GM03348 (cell line): ENCODE data around the gene TARBP2.
A peak's percentile ranks its signal among the peaks of the same experiment; 100 is the strongest.

Experiments used
- DNase-seq: peaks from one replicate; pipeline ENCODE4 v3.0.0; 2012; ENCODE audit warnings: low spot score

TARBP2 gene

DNA sequence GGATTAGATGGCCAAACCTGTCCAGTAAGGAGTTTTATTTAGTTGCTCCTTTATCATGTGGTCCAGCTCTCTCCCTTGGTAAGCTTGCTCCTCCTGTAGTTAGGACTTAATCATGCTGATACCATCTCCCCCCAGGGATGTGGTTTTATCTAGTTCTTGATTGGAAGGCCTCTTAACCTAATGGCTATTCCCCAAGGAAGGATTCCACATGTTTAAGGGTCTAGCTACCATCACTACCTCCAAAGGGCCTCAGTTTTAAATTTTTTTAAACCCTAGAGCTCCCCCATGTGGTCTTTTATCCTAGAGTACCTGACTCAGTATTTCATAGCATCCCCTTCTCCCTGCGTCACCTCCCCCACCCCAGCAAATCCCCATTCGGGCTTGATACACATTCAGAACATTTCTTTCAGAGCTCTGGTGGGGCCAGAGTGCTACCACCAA lies 24.3 kb upstream of the TARBP2 start:
- DNase-seq = no peak

DNA sequence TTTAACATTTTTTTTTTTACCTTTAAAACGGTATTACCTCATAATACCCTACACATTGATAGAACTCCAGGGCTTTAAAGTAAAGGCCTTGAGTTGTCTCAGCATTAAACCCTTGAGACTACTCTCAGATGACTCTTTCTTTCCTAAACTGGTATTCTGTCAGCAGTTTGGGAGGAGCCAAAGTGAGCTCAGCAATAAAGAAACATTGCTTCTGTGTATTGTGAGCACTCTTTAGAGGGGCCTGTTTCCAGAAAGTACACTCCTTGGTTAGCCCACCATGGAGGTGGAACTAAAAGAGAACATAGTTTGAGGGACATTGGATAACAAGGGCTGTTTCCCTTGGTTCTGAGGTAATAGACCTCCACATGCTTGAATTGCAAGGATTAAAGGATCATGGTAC lies 22.2 kb upstream of the TARBP2 start:
- no peak for DNase-seq

DNA sequence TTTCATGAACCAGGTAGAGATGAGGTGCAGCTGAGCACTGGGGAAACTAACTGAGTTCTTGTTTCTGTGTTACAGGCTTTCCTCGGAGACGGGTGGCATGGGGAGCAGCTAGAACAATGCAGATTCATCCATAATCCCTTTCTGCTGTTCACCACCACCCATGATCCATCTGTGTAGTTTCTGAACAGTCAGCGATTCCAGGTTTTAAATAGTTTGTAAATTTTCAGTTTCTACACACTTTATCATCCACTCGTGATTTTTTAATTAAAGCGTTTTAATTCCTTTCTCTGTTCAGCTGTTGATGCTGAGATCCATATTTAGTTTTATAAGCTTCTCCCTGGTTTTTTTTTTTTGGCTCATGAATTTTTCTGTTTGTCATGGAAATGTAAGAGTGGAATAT lies 21.8 kb upstream of the TARBP2 start:
- no peak for DNase-seq

DNA sequence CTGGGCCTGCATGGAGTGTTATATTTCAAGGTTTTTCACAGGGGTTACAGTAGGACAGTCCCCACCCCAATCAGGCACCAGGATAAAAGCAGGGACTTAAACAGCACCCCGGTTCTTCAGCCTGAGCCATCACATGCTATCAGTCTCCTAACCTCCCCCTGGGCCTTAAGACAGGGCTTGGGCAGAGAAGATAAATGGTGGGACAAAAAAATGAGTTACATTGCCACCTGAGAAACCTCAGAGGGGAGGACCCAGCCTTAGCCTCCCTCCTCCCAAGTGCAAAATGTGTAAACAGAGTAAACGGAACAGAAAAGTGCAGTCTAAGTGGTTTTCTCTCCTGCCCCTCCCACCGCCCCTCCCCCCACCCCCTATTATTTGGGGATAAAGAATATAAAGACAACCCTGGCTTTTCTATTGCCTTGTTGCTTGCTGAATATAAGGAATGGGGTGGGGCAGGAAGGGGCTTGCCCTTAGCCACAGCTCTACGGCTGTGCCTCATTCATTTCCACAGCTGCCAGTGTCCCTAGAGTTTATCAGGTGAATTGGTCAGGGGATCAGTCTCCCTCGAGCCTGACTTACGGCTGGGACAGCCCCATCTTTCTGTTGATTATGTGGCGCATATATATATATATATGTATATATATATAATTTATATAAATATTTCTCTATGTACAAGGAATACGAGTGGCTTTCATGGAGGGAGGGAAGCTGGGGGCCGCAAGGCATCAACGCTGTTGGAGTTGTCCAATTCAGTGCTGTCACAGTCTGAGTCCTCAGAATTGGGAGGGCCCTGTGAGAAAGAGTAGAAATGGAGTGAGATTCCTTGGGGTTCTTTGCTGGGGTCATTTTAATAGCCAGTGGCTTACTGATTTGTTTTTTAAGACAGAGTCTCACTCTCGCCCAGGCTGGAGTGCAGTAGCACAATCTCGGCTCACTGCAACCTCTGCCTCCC lies 20.3 kb upstream of the TARBP2 start:
- no peak for DNase-seq

DNA sequence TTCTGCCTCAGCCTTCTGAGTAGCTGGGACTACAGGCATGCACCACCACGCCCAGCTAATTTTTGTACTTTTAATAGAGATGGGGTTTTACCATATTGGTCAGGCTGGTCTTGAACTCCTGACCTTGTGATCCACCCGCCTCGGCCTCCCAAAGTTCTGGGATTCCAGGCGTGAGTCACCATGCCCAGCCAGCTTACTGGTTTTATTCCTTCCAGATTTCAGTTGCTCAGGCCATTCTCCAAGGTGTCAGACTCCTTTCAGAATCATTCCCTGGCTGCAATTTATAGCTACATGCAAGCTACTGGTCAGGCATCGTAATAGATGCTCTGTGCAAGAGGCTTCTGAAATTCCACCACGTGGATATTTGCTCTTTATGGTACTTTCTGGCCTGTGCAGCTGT lies 19.6 kb upstream of the TARBP2 start:
- DNase-seq = peak; percentile 54

DNA sequence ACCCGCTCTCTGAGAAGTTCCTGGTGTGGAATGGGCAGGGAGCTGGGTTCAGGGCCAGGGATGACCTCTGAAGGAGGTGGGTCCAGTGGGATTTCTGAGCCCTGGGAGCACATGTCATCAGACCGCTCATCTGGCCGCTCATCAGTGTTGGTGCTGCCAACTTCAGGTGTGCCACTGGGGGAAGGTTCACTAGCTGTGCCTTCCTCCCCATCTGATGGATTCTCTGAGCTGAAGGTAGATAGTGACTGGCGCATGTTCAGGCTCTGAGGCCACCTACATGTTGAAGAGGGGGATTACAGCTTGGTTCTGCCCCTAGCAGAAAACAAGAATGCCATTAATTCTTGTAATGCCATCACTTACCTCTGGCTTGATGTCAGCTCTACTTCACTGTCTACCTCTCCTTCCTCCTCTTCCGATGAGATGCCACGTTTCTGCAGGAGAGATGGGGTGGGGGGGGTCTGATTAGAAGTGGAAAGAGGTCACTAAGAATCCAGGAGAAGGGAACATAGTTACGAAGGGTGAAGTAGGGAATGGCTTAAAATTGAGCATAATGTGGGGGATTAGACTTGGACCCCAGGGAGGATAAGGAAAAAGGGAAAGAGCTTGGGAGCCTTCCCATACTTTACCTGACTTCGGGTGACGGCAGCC lies 19.0 kb upstream of the TARBP2 start:
- DNase-seq = no peak

DNA sequence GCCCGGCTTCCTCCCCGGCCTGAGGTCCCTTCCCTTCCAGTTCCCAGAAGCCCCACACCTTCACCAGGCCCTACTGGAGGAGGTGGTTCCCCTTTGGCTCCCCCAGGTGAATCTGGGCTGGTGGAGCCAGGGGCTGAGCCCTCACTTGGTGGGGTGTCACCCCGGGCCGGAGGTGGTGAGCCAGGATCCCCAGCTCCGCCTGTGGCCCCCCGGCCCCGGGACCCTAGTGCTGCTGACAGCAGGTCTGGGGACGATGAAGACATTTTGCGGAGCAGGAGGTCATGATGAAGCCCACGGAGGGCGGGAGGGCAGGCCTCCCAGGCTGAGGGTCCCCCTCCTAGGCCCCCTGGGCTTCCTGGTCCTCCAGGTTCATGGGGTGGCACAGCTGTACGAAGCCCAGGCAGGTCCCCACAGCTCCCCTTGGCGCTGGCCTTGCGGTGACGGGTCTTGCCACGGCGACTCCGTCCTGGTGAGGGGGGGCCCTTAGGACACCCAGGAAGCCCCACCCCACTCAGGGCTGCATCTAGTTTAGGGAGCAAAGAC lies 18.4 kb upstream of the TARBP2 start:
- DNase-seq = no peak

DNA sequence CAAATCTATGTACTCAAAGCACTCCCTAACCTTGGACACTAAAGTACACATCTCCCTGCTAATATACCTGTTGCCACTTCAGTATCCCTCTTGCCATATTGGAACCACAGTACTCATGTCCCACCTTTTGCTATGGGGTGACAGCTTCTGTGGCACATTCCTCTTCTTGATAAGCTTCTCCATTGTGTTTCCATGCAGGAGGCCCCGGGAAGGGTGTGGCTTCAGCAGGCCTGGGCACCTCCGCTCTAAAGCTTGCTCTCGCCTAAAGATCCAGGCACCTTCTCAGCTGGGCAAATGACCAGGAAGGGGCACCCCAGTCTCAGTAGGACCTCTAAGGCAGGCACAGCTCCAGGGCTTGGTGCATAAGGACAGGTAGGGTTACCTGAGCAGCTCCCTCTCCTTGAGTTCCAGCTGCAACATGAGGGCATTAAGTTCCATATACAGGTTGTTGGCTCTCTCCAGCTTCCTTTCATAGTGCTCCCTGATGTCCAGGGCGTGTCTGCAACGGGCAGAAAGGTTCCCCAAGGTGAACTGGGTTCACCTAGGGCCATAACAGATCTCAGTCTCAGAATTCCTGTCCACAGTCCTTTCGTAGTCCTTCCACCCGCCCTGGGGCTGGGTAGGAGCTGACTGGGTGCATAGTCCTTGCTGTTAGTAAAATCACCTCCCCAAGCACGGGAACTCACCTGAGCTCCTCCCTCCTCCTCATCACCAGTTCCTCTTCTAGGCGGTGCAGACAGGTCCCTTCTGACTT lies 17.7 kb upstream of the TARBP2 start:
- no peak for DNase-seq

DNA sequence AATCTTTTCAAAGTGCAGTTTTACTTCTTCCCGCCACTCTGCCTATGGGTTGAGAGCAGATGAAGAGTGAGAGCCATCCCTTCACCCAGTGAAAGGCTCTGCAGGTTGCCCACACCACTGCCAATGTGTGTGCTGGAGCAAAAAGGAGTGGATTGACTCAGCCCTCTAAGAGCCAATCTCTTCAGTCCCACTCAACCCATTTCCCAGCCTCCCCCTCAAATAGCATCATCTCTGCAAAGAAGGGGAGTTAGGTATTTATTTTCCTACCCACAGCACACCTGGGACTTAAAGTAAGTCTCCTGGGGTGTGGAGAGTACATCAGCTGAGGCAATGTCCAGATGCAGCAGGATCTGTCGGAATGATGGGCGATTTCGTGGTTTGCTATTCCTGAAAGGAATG lies 17.1 kb upstream of the TARBP2 start:
- DNase-seq = no peak

DNA sequence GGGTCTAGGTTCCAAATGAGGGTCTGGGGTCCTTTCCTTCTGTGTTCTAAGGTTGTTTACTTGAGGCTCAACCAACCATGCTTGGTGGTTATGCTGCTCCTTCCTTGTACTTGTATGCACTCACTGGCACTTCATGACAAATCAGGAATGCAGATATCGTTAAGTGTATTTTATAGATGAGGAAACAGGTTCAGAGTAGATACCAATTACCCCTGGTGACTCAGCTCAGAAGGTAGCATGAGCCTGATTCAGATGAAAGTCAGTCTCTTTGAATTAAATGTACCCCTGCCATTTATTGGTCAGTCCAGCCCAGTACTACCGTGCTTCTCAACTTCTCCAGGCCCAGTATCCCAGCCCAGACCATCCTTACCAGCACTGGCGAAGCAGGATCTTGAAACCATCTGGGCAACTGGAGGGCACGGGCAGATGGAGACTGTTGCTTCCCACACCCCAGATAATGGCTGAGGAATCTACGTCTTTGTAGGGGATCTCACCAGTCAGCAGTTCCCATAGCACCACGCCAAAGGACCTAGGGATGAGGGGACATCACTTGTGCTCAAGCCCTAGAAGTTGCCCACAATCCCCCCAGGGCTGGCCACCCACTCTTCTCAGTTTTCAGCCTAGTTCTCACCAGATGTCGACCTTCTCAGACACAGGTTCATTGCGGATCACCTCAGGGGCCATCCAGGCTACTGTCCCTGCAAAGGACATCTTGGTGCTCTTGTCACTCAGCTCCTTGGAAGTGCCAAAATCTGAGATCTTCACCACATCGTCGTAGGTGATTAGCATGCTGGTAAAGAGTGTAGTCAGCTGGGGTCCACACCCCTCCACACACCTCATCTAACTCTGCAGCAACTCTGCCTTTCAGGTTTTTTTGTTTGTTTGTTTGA lies 16.2 kb upstream of the TARBP2 start:
- DNase-seq = no peak

DNA sequence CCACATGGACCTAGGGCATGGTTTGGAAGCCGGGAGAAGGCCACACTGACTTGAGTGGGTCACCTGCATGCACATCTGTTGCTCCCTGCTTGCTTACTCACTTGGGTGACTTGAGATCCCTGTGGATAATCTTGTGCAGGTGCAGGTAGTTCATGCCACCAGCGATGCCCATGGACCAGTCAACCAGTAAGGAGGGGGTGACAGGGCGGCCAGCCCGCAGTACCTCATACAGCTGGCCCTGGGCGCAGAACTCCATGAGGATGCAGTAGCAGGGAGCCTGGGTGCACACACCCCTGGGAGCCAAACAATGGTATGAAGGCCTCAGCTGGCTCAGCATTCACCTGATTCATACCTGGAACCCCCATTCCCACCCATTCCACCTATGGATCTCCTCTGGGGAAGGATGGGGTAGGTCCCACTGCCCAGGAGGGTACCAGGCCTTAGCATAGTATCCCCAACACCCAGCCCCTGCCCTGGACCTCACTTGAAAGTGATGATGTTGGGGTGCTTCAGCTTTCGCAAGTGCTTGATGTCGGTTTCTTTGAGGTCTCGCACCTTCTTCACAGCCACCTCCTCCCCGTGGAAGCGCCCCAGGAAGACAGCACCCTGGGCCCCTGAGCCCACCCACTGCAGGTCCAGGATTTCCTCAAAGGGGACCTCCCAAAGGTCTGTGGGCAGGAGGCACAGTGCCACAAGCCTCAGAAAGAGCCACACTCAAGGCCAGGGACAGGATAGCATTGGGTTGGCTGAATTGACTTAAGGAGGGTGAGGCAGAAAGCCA lies 14.9 kb upstream of the TARBP2 start:
- no peak for DNase-seq

DNA sequence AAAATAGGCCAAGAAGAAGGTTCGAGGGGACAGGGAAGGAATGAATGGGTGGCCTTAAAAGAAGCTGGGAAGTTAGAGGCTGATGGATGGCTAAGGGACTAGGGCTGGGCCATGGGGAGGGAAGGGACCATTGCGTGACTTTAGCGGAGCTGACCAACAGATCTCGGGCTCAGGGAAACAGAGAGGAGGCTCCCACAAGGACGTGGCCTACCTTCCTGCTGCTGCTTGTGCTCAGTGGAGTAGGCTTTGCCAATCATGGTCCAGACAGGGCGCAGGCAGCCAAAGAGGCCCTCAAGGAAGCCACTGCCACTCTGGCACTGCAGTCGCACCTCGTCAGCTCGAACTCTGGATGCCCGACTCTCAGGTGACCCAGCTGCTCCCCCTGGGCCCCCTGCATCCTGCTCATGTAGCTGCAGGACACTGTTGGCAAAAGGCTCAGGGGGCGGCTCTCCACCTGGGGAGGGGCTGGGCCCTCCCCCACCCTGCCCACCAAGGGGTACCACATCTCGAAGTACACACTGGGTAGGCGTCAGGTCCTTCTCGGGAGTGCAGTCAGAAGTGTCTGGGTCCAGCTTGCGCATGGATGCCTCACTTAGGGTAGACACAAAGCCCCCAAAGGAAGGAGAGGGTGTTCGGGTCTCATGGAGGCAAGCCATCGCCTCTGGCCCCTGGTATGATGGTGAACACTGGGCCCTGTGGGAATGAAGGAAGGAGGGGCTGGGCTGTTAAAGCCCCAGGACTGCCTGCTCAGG lies 14.2 kb upstream of the TARBP2 start:
- no peak for DNase-seq

DNA sequence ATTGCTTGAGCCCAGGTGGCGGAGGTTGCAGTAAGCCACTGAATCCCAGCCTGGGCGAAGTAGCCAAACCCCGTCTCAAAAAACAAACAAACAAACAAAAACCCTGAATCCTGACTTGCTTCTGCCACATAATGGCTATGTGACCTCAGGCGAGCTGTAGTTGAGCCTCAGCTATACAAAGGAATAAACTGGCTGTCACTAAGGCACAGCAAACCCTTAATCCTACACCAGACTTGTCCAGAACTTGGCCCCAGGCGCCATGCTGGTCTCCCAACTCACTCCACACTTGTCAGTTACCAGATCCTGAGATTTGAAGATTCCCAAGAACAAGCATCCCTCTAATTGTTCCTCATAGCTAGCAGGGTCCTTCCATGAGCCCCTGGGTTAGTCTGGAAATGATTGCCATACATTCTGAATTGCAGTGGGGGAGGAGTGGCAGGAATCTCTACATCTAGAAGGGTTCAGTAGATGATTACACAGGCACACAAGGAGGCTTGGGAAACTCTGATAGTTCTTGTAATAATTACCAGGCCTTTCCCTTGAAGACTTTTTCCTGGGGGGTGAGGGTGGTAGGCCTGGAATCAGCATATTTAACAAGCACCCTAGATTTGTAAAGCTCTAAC lies 11.7 kb upstream of the TARBP2 start:
- no peak for DNase-seq

DNA sequence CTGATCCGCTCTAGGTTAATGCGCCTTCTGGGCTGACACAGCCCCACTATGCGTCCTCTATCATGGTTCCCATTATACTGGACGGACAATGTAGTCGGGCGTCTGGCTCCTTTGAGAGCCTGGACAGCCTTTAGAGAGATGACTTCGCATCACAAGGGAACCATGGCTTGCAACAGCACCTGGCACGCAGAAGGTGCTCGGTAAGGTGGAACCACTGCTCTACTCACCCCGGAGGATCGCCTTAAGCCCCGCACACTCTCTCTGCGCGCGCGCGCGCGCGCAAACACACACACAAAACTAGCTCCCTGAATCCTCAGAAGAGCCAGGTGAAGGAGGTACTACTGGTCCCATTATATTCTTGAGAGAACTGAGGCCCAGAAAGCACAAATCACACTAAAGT lies 8.9 kb upstream of the TARBP2 start:
- no peak for DNase-seq

DNA sequence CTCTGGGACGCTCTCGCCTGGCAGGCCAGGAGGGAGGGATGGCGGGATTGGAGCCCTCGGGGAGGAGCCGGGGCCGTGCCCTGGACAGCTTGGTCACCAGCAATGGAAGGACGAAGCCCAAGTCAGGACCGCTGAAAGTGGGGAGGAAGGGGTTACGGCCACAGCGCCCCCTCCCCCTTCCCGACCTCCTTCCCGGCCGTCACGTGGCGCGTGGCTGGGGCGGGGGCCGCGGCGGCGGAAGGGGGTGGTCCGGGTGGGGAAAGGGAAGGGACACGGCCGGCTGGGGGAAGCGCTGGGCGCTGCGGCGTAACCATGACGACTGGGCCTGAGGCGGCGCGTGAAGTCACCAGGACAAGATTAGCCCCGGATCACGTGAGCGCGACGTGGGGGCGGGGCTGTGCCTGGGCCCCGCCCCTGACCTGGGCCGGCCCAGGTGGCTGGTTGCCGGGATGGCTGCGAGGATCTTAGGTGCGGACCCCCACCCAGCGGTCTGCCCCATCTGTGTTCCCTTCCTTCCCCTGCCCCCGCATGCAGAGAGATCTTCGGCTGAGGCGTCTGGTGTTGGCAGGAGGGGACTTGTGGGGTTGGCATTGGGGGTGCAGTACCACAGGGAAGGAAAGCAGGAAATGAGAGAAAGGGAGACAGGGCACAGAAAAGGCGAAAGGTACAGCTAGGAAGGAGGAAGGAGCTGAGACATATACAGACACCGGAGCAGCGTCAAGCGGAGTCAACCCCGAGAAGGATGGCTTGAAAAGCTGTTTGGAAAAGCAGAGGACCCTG lies 8.1 kb upstream of the TARBP2 start:
- peak; percentile 93 for DNase-seq

DNA sequence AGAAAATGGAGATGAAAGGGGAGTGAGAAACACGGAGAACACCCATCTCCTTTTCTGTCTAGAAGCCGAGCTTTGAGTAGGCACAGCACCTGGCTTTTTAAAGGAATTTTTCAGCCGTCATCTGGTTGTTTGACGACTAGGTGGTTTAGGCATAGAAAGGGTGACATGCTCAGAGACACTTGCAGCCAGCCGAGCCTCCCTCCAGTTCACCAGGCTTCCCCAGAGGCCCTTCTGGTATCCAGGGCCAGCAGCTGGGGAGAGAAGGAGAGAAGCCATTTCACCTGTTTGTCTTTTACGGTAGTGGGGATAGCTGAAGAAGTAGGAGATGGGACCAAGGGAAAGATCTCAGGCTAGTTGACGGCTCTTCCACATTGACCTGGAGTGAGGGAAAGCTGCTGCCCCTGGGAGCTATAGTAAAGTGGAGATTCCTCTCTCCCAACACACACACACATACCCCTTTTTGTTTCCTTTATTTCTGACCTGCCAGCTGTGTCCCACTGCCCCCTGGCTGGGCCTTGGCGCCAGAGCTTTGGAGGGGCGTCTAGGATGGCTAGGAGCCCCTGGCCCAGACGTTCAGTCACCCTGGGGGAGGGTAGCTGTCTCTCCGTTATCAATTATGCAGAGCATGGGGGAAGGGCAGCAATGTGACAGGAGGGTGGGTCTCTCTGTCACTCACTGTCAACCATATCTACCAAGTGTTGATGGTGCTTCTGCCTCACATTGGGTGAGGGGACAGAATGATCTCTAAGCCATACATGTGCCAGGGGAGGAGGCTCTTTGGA lies 7.3 kb upstream of the TARBP2 start:
- DNase-seq = no peak

DNA sequence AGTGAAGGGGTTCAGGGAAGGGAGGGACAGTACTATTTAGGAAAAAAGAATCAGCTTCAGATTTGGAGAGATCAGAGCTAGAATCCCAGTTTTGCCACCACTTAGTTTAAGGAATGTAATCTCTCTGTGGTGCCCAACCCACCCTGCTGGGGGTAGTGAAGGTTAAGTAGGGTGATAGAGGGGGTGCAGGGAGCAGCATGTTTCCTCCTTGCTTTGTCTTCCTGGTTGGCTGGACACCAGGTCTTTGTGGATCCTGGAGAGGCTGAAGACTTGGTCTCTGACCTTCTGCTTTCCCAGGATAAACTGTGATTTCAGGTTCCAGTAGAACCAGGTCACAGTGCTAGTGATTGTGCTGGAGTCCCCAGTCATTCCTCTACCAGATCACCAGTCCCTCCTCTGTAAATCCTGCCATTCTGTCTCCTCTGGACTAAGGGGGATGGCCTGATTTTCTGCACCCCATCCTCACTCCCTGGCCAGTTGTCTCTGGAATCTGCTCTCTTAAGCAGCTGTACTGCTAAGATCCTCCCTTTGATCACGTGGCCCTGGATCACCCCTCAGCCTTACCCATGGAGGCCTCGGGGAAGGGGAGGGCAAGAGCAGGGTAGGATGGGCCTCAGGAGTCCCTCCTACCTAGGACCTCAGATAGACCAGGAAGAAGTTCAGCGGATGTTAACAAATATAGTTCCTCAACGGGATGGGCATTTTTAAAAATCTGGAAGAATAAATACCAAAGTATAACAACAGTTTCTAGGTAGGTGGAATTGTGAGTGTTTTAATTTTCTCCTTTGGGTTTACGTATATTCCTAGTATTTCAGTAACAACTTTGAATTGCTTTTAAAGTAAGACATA lies 5.0 kb upstream of the TARBP2 start:
- DNase-seq = peak; percentile 72
